ENCODE measurements around the gene CYP3A5.

The CYP3A5 gene

DNA sequence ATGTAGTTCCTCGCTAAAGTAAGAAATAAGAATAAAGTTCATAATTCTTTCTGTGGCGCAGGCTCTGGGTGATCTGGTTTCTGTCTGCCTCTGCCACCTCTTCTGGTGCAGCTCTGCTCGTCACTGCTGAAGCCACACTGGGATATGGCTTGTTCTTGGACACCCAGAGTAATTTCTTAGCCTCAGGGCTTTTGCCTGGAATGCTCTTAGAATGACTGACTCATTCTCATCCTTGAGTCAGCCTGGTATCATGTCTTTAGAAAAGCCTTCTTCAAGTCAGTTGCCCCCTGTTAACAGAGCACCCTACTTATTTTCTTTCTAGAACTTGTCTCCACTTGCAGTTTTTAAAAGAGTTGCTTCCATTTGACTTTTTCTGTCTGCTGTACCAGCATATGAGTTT, 61.1 kb downstream of the CYP3A5 start:
- no peaks in the 10 kb centered on the region for H3K9me3 ChIP-seq (ENCODE audit: insufficient read depth, low read length)
- no peak overlapping the region for H3K4me3 ChIP-seq (ENCODE audit: low read length)
- H3K27me3 ChIP-seq (ENCODE audit: low read depth, low read length) = no peaks in the 10 kb centered on the region
- H3K9ac ChIP-seq (ENCODE audit: low read length) = no peak overlapping the region
- TF ChIP-seq, protein P1, sequence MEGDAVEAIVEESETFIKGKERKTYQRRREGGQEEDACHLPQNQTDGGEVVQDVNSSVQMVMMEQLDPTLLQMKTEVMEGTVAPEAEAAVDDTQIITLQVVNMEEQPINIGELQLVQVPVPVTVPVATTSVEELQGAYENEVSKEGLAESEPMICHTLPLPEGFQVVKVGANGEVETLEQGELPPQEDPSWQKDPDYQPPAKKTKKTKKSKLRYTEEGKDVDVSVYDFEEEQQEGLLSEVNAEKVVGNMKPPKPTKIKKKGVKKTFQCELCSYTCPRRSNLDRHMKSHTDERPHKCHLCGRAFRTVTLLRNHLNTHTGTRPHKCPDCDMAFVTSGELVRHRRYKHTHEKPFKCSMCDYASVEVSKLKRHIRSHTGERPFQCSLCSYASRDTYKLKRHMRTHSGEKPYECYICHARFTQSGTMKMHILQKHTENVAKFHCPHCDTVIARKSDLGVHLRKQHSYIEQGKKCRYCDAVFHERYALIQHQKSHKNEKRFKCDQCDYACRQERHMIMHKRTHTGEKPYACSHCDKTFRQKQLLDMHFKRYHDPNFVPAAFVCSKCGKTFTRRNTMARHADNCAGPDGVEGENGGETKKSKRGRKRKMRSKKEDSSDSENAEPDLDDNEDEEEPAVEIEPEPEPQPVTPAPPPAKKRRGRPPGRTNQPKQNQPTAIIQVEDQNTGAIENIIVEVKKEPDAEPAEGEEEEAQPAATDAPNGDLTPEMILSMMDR (IDR thresholded peaks at IDR 0.05; ENCODE audit: low read depth, low read length) = no peak
- TF ChIP-seq EZH2phosphoT487 (IDR thresholded peaks at IDR 0.05; ENCODE audit: low read depth) = no peak
- H3K4me1 ChIP-seq (ENCODE audit: low read length) = peaks cover 10% of the 10 kb centered on the region
- peaks cover 40% of the 10 kb centered on the region for H3K36me3 ChIP-seq (replicated peaks; ENCODE audit: low read depth, low read length)
- no peak overlapping the region for H2AFZ ChIP-seq (ENCODE audit: low read depth, low read length)
- no peak overlapping the region for H3K4me2 ChIP-seq (ENCODE audit: low read length)
- H3K27ac ChIP-seq (ENCODE audit: low read length) = no peak overlapping the region
- no peaks in the 10 kb centered on the region for H4K20me1 ChIP-seq (ENCODE audit: insufficient read depth, low read length)
- peaks cover 22% of the 10 kb centered on the region for H3K79me2 ChIP-seq (ENCODE audit: low read length)

DNA sequence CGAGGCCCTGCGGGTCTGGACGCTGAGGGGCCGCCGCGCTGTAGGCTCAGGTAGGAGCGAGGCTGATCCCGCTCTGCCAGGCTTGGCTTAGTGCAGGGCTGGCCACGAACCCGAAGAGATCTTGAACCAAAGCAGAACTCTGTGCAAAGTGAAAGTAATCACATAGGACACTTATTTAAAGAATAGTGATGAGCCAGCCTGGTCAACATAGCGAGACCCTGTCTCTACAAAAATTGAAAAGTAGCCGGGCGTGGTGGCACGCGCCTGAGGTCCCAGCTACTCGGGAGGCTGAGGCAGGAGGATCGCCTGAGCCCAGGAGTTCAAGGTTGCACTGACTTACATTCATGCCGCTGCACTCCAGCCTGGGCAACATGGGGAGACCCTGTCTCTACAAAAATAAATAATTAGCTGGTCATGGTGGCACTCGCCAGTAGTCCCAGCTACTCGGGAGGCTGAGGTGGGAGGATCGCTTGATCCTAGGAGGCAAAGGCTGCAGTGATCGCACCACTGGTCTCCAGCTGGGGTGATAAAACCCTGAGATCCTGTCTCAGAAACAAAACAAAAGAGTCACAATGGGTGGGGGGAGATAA, 62.5 kb downstream of the CYP3A5 start:
- no peaks in the 10 kb centered on the region for H3K27me3 ChIP-seq (ENCODE audit: low read depth, low read length)
- peak overlapping the region; percentile 96 for H3K4me3 ChIP-seq (ENCODE audit: low read length)
- H3K4me2 ChIP-seq (ENCODE audit: low read length) = peak overlapping the region; percentile 79
- H4K20me1 ChIP-seq (ENCODE audit: insufficient read depth, low read length) = no peaks in the 10 kb centered on the region
- H3K36me3 ChIP-seq (replicated peaks; ENCODE audit: low read depth, low read length) = peaks cover 32% of the 10 kb centered on the region
- H3K27ac ChIP-seq (ENCODE audit: low read length) = no peak overlapping the region
- H2AFZ ChIP-seq (ENCODE audit: low read depth, low read length) = peak overlapping the region; percentile 100; the same call in 1 of the 2 replicates
- peaks cover 10% of the 10 kb centered on the region for H3K4me1 ChIP-seq (ENCODE audit: low read length)
- peaks cover 22% of the 10 kb centered on the region for H3K79me2 ChIP-seq (ENCODE audit: low read length)
- TF ChIP-seq, protein P1 (IDR thresholded peaks at IDR 0.05; ENCODE audit: low read depth, low read length) = no peak
- TF ChIP-seq EZH2phosphoT487 (IDR thresholded peaks at IDR 0.05; ENCODE audit: low read depth) = no peak
- H3K9me3 ChIP-seq (ENCODE audit: insufficient read depth, low read length) = no peaks in the 10 kb centered on the region
- peak overlapping the region; percentile 87 for H3K9ac ChIP-seq (ENCODE audit: low read length)

DNA sequence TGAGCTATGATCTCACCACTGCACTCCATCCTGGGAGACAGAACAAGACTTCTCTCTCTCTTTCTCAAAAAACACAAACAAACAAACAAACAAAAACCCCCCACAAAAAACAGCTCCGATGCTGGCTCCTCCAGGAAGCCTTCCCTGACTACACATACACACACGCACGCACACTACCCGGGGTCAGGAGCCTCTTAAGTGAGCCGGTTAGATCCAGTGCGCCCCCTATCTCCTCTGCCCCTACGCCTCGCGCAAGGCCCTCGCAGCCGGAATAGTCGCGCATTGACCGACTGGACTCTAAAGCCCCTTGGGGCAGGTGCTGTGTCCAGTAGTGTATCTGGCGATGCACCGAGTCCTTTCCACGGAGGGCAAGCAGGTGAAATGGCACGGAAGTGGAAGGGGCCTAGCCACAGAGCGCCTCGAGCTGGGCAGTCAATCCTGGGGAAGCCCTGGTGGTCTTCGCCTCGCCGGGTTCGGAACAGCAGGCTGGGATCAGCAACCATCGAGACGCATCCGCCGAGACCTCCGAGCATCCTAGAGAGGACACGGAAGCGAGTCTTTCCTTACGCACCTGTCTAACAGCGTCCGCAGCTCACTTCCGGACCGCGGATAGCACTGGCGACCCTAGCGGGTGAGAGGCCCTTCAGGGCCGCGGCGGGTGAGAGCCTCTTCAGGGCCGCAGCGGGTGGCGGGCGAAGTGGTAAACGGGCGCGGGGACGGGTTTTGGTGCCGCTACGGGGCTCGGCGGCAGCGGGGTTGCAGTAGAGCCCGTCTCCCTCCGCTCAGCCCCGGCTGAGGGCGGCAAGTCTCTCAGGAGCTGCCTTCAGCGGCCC, 63.2 kb downstream of the CYP3A5 start, which contains the start of gene ZSCAN25:
Gene ZSCAN25, plus strand, starts transcription at position 588 of the 833 bp plus-strand sequence. CDS start 2,661 bp downstream, outside the sequence.
- Histone ChIP-seq H3K36me3 (replicated peaks; ENCODE audit: low read depth, low read length) (peaks cover 29% of the 10 kb centered on the region), H4K20me1 (ENCODE audit: insufficient read depth, low read length) (no peaks in the 10 kb centered on the region), H3K27ac (ENCODE audit: low read length) (peak within 1 kb of the TSS; percentile 38), H3K4me3 (ENCODE audit: low read length) (peak within 1 kb of the TSS; percentile 96), H3K27me3 (ENCODE audit: low read depth, low read length) (no peaks in the 10 kb centered on the region), H3K4me1 (ENCODE audit: low read length) (peaks cover 10% of the 10 kb centered on the region), H2AFZ (ENCODE audit: low read depth, low read length) (peak within 1 kb of the TSS; percentile 100), H3K9ac (ENCODE audit: low read length) (peak within 1 kb of the TSS; percentile 87), H3K4me2 (ENCODE audit: low read length) (peak within 1 kb of the TSS; percentile 79), H3K9me3 (ENCODE audit: insufficient read depth, low read length) (no peaks in the 10 kb centered on the region), H3K79me2 (ENCODE audit: low read length) (peaks cover 22% of the 10 kb centered on the region)
- TF ChIP-seq EZH2phosphoT487 (IDR thresholded peaks at IDR 0.05; ENCODE audit: low read depth) = no peak
- TF ChIP-seq, protein P1 (IDR thresholded peaks at IDR 0.05; ENCODE audit: low read depth, low read length) = peak; percentile 51

DNA sequence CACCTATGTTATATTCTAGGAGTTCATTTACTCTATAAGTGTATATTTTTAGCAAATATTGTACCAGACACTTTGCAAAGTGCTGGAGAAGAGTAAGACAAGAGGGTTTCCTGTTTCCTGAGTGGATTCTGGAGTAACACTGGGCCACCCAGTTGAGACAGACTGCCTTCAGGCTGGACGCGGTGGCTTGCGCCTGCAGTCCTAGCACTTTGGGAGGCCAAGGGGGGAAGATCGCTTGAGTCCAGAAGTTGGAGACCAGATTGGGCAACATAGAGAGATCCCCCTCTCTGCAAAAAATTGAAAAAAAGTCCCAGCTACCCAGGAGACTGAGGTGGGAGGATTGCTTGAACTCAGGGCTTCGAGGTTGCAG, 63.8 kb downstream of the CYP3A5 start:
- H3K4me1 ChIP-seq (ENCODE audit: low read length) = peaks cover 10% of the 10 kb centered on the region
- TF ChIP-seq EZH2phosphoT487 (IDR thresholded peaks at IDR 0.05; ENCODE audit: low read depth) = no peak
- TF ChIP-seq, protein P1 (IDR thresholded peaks at IDR 0.05; ENCODE audit: low read depth, low read length) = no peak
- peak overlapping the region; percentile 96 for H3K4me3 ChIP-seq (ENCODE audit: low read length)
- H3K9ac ChIP-seq (ENCODE audit: low read length) = peak overlapping the region; percentile 87
- peaks cover 24% of the 10 kb centered on the region for H3K36me3 ChIP-seq (replicated peaks; ENCODE audit: low read depth, low read length)
- no peaks in the 10 kb centered on the region for H4K20me1 ChIP-seq (ENCODE audit: insufficient read depth, low read length)
- H2AFZ ChIP-seq (ENCODE audit: low read depth, low read length) = peak overlapping the region; percentile 100
- no peaks in the 10 kb centered on the region for H3K9me3 ChIP-seq (ENCODE audit: insufficient read depth, low read length)
- H3K79me2 ChIP-seq (ENCODE audit: low read length) = peaks cover 22% of the 10 kb centered on the region
- H3K27ac ChIP-seq (ENCODE audit: low read length) = no peak overlapping the region
- H3K4me2 ChIP-seq (ENCODE audit: low read length) = peak overlapping the region; percentile 57
- no peaks in the 10 kb centered on the region for H3K27me3 ChIP-seq (ENCODE audit: low read depth, low read length)

Data from OCI-LY3 (cell line).